HepG2 (cell line): Measurements from ENCODE around the gene ZBTB32. TPM values are rescaled to one million over a fixed set of nuclear protein-coding genes. Genes with fewer than 3 reads are reported as not detected.

Experiments used
- ATAC-seq: fragments of 200-7000 bp; cut with Tn5 transposase; 3 replicates; pipeline ENCODE4 v1.9.1; 2020; ENCODE audit warnings: mild to moderate bottlenecking, moderate library complexity
- BruUV-seq: library from RNA; stranded (reverse); fragments of 400-500 nt; replicated peaks from 2 replicates; lab custom pipeline; 2021; lab: Mats Ljungman, UMichigan
- CTCF ChIA-PET: fragments of 300-600 bp; formaldehyde crosslinking; extraction: SDS; loops from one replicate; lab custom pipeline; 2021; ENCODE audit warnings: low total read pairs, inconsistent platforms, low intra/inter-chr PET ratio; lab: Yijun Ruan, JAX
- POLR2A ChIA-PET: fragments of 350-600 bp; sonication (Branson Sonifier 250); formaldehyde crosslinking; loops from one replicate; lab custom pipeline; 2020; ENCODE audit warnings: antibody characterized with exemption, inconsistent platforms; lab: Yijun Ruan, JAX
- DNase-seq: peaks from one replicate; pipeline ENCODE4 v3.0.0-alpha.2; 2015; ENCODE audit warnings: low spot score
- FAIRE-seq: peaks from 3 replicates; lab custom pipeline; 2011; peaks lifted over from hg19 to GRCh38; lab: Jason Lieb, UNC
- H2AFZ ChIP-seq: one replicate; pipeline ENCODE4 v1.6.1; 2011; ENCODE audit warnings: low read length, inconsistent platforms
- H3K27ac ChIP-seq: fragments of 300-600 bp; 3 replicates; pipeline ENCODE4 v1.8.0; 2011; ENCODE audit warnings: mixed run types, mild to moderate bottlenecking, mixed read lengths, low read length, inconsistent platforms; ENCODE audit not compliant: insufficient read depth; ENCODE audit errors: extremely low read length
- H3K27me3 ChIP-seq, 2 experiments: fragments of 200-600 bp in 1 of 2; 2 replicates in 1 of 2; 3 replicates in 1 of 2; pipeline versions ENCODE4 v1.6.0 to v1.8.0; 2011; ENCODE audit warnings: low read length in 2 of 2, mild to moderate bottlenecking in 2 of 2, moderate library complexity in 2 of 2, inconsistent platforms in 1 of 2; ENCODE audit not compliant: insufficient read depth in 2 of 2, control insufficient read depth in 1 of 2
- H3K36me3 ChIP-seq, 2 experiments: fragments of 200-600 bp in 1 of 2; replicated peaks in 1 of 2; 2 replicates in 1 of 2; 3 replicates in 1 of 2; pipeline versions ENCODE4 v1.5.1 to v1.8.0; 2011; ENCODE audit warnings: low read length in 2 of 2, inconsistent platforms in 1 of 2; ENCODE audit not compliant: insufficient read depth in 2 of 2, control insufficient read depth in 1 of 2
- H3K4me1 ChIP-seq: 2 replicates; pipeline ENCODE4 v1.5.1; 2012; ENCODE audit warnings: low read length, inconsistent platforms; ENCODE audit not compliant: insufficient read depth
- H3K4me2 ChIP-seq: 2 replicates; pipeline ENCODE4 v1.6.0; 2011; ENCODE audit warnings: low read depth, low read length, inconsistent platforms
- H3K4me3 ChIP-seq, 3 experiments: fragments of 200-600 bp in 1 of 3; sonication (generic), shearing (Covaris generic) in 1 of 3; replicated peaks in 1 of 3; 2 replicates each; pipeline ENCODE4 v1.5.1; 2011 to 2016; ENCODE audit warnings: low read length in 3 of 3, inconsistent platforms in 2 of 3, low read depth in 2 of 3, mild to moderate bottlenecking in 2 of 3, control low read depth in 1 of 3, mixed read lengths in 1 of 3; ENCODE audit not compliant: insufficient read depth in 1 of 3
- H3K79me2 ChIP-seq: one replicate; pipeline ENCODE4 v1.6.1; 2011; ENCODE audit warnings: low read length, inconsistent platforms; ENCODE audit not compliant: insufficient read depth
- H3K9ac ChIP-seq: 2 replicates; pipeline ENCODE4 v1.6.0; 2011; ENCODE audit warnings: mild to moderate bottlenecking, low read depth, low read length, inconsistent platforms; ENCODE audit not compliant: insufficient read depth
- H3K9me3 ChIP-seq: 2 replicates; pipeline ENCODE4 v1.5.1; 2012; ENCODE audit warnings: mild to moderate bottlenecking, low read length
- H4K20me1 ChIP-seq: 2 replicates; pipeline ENCODE4 v1.6.0; 2011; ENCODE audit warnings: inconsistent platforms, mild to moderate bottlenecking, low read length, moderate library complexity; ENCODE audit not compliant: insufficient read depth
- CAMTA2 ChIP-seq: sonication (generic); formaldehyde crosslinking; IDR thresholded peaks from 2 replicates; pipeline ENCODE4 v1.4.0; 2020; ENCODE audit warnings: mild to moderate bottlenecking, missing genetic modification reagents, borderline replicate concordance
- DNMT3B ChIP-seq: conservative IDR thresholded peaks from 2 replicates; pipeline ENCODE4 v1.6.1; 2016; ENCODE audit warnings: missing biosample characterization, control low read depth
- REST ChIP-seq, 2 experiments: IDR thresholded peaks; 2 replicates each; pipeline ENCODE4 v1.6.1; 2011 to 2012; ENCODE audit warnings: low read length in 2 of 2, borderline replicate concordance in 1 of 2, low read depth in 1 of 2, mild to moderate bottlenecking in 1 of 2, moderate library complexity in 1 of 2
- SKIL ChIP-seq: sonication (generic); formaldehyde crosslinking; IDR thresholded peaks from 2 replicates; pipeline ENCODE4 v1.8.0; 2022; ENCODE audit warnings: missing genetic modification reagents, mild to moderate bottlenecking, moderate library complexity, borderline replicate concordance
- SMC3 ChIP-seq: IDR thresholded peaks from 2 replicates; pipeline ENCODE4 v1.6.1; 2011; ENCODE audit warnings: low read length, improper control_type of control experiment
- ZBTB33 ChIP-seq: sonication (generic); formaldehyde crosslinking; IDR thresholded peaks from 2 replicates; pipeline ENCODE4 v1.4.0; 2020; ENCODE audit warnings: missing genetic modification reagents
- ZNF768 ChIP-seq: sonication (generic); formaldehyde crosslinking; IDR thresholded peaks from 2 replicates; pipeline ENCODE4 v1.4.0; 2020; ENCODE audit warnings: missing genetic modification reagents
- ZSCAN30 ChIP-seq: sonication (generic); formaldehyde crosslinking; IDR thresholded peaks from 2 replicates; pipeline ENCODE4 v1.5.0; 2020; ENCODE audit warnings: mild to moderate bottlenecking, missing genetic modification reagents
- WGBS: methylation state at CpG from one replicate; pipeline ENCODE4 v1.1.6; 2017; ENCODE audit warnings: low lambda C conversion rate; 5-methylcytosine and 5-hydroxymethylcytosine counted together
- in situ Hi-C: cut with HindIII; loops from 2 replicates; pipeline ENCODE4 v1.10.0; 2017; ENCODE audit warnings: low pct_unique_long_range_greater_than_20kb; ENCODE audit not compliant: extremely low pct_ligation_motif_present
- intact Hi-C: fragments of 100-400 bp; cut with micrococcal nuclease; formaldehyde crosslinking; loops from one replicate; pipeline ENCODE4 v1.10.0; 2022; ENCODE audit not compliant: unreplicated experiment
- polyA plus RNA-seq, 8 experiments: library from polyadenylated mRNA; depleted of rRNA in 3 of 8; stranded (reverse) in 7 of 8; unstranded in 1 of 8; fragments of >200 nt; fragmentation: Illumina TruSeq in 4 of 8; extraction: Trizol in 4 of 8; gene quantifications; 2 replicates each; pipeline versions ENCODE4 v1.2.1 to v1.2.3, GENCODE V29; 2011 to 2016; ENCODE audit warnings: low read depth in 4 of 8, missing spikeins in 1 of 8, mixed read lengths in 1 of 8; ENCODE audit not compliant: insufficient read depth in 1 of 8
- total RNA-seq, 5 experiments: library from RNA; depleted of rRNA; stranded (reverse); fragments of >200 nt; fragmentation: Illumina TruSeq; extraction: Trizol; gene quantifications; 2 replicates each; pipeline ENCODE4 v1.2.3, GENCODE V29; 2016; ENCODE audit warnings: low read depth in 1 of 5

ZBTB32 gene
- total and polyA plus RNA-seq, 2 of the 13 experiments (the other 11 are each of a cell fraction or from before 2014, with no cell fraction given): not detected

GRCh38 chr19:35656700-35657099 is 47.7 kb upstream of the ZBTB32 start:
- CTCF ChIA-PET: no interaction called here
- POLR2A ChIA-PET: no interaction called here
- H4K20me1 ChIP-seq: no peaks in the 10 kb centered on the region
- ATAC-seq (no peak), DNase-seq (no peak), FAIRE-seq (no peak)
- H2AFZ ChIP-seq: no peak overlapping the region
- no TSS peak for BruUV-seq
- intact Hi-C loops (no loop called here), in situ Hi-C loops (no loop called here)
- no peaks in the 10 kb centered on the region for H3K27me3 ChIP-seq
- no peaks in the 10 kb centered on the region for H3K9me3 ChIP-seq
- no peak for TF ChIP-seq ZBTB33 (CRISPR knock-in tag)
- peak; percentile 32; the same call in 1 of the 2 replicates for TF ChIP-seq ZNF768 (CRISPR knock-in tag)
- H3K27ac ChIP-seq: no peak overlapping the region
- H3K4me2 ChIP-seq: no peak overlapping the region
- H3K4me1 ChIP-seq: peaks cover 14% of the 10 kb centered on the region
- H3K9ac ChIP-seq: no peak overlapping the region
- H3K36me3 ChIP-seq: peaks cover 17 to 36% of the 10 kb centered on the region in 2 experiments
- no peaks in the 10 kb centered on the region for H3K79me2 ChIP-seq
- no peak overlapping the region for H3K4me3 ChIP-seq
- WGBS: 94% methylated on average over 6 of the region's 6 CpGs

GRCh38 chr19:35657904-35658700 is 46.3 kb upstream of the ZBTB32 start:
- ChIA-PET POLR2A (interaction anchor here (2.1 kb wide), 1 partner anchor 10 kb away, joined by 8 read pairs; the partner anchor contains the start of gene COX6B1), CTCF (no interaction called here)
- BruUV-seq: no TSS peak
- Histone ChIP-seq H2AFZ (no peak overlapping the region), H3K27ac (no peak overlapping the region), H3K4me2 (no peak overlapping the region), H3K27me3 (no peaks in the 10 kb centered on the region), H3K79me2 (no peaks in the 10 kb centered on the region), H3K4me3 (no peak overlapping the region), H4K20me1 (no peaks in the 10 kb centered on the region), H3K9ac (no peak overlapping the region), H3K9me3 (no peaks in the 10 kb centered on the region), H3K36me3 (peaks cover 15 to 34% of the 10 kb centered on the region in 2 experiments), H3K4me1 (peaks cover 25% of the 10 kb centered on the region)
- in situ Hi-C loops: no loop called here
- WGBS: 85% methylated on average over 15 of the region's 15 CpGs
- DNase-seq (no peak), ATAC-seq (peak; percentile 36; the same call in 1 of the 3 replicates), FAIRE-seq (peak; percentile 66)
- intact Hi-C loops: no loop called here
- TF ChIP-seq REST (IDR thresholded peaks at IDR 0.05; ENCODE audit: borderline replicate concordance in 1 of 2, low read depth in 1 of 2, low read length in 2 of 2) (no peak), CAMTA2 (CRISPR knock-in tag) (no peak), DNMT3B (no peak), SKIL (CRISPR knock-in tag) (no peak), ZSCAN30 (CRISPR knock-in tag) (no peak), SMC3 (no peak)
